ENCODE results near the gene GOLGA2.
"Not testable (repeated sequence)": the region's sequence is repeated elsewhere in the genome, so short reads cannot be mapped to it uniquely, and the experiment has no call there.

GOLGA2 gene

GRCh38 chr9:128232528-128233428 is 43.0 kb downstream of the GOLGA2 start:
- DNase-seq, result no peak

- DNase-seq, result no peak
Measured at GRCh38 chr9:128231638-128232527, 43.9 kb downstream of the GOLGA2 start.

- not testable (repeated sequence) for DNase-seq
Measured at GRCh38 chr9:128230897-128231296, 44.9 kb downstream of the GOLGA2 start.

GRCh38 chr9:128226412-128226801 is 49.4 kb downstream of the GOLGA2 start:
- DNase-seq, result no peak

- no peak for DNase-seq
Measured at GRCh38 chr9:128225770-128226411, 49.9 kb downstream of the GOLGA2 start.

GRCh38 chr9:128224877-128225276 is 50.9 kb downstream of the GOLGA2 start:
- DNase-seq, result no peak

- no peak for DNase-seq
Measured at GRCh38 chr9:128222880-128223670, 52.7 kb downstream of the GOLGA2 start.

GRCh38 chr9:128222026-128222425 is 53.8 kb downstream of the GOLGA2 start:
- no peak for DNase-seq

- no peak for DNase-seq
Measured at GRCh38 chr9:128219831-128220230, 56.0 kb downstream of the GOLGA2 start.

GRCh38 chr9:128218518-128219389 is 57.1 kb downstream of the GOLGA2 start:
- no peak for DNase-seq

- DNase-seq, result no peak
Measured at GRCh38 chr9:128218172-128218517, 57.7 kb downstream of the GOLGA2 start.

GRCh38 chr9:128216781-128217553 is 58.8 kb downstream of the GOLGA2 start:
- no peak for DNase-seq

GRCh38 chr9:128215491-128216409 is 60.1 kb downstream of the GOLGA2 start:
- no peak for DNase-seq

GRCh38 chr9:128214571-128215490 is 61.0 kb downstream of the GOLGA2 start:
- DNase-seq, result no peak

GRCh38 chr9:128213746-128214497 is 61.9 kb downstream of the GOLGA2 start:
- DNase-seq, result no peak

GRCh38 chr9:128211981-128212281 is 63.9 kb downstream of the GOLGA2 start:
- DNase-seq, result no peak

- no peak for DNase-seq
Measured at GRCh38 chr9:128211186-128211980, 64.4 kb downstream of the GOLGA2 start.
